ENCODE measurements around the gene NUDT16L1.
"Not testable (repeated sequence)": the region's sequence is repeated elsewhere in the genome, so short reads cannot be mapped to it uniquely, and the experiment has no call there.

The NUDT16L1 gene

GRCh38 chr16:4728676-4729075, 35.3 kb downstream of the NUDT16L1 start:
- Histone ChIP-seq H3K9me3 (ENCODE audit: control insufficient read depth, insufficient read depth, low read length) (no peaks in the 10 kb centered on the region), H3K36me3 (ENCODE audit: insufficient read depth, low read length) (peaks cover 18% of the 10 kb centered on the region), H3K9ac (ENCODE audit: low read depth, low read length) (no peak overlapping the region), H3K4me1 (ENCODE audit: insufficient read depth, low read length) (no peaks in the 10 kb centered on the region)

- Histone ChIP-seq H3K36me3 (ENCODE audit: insufficient read depth, low read length) (peaks cover 16% of the 10 kb centered on the region), H3K9me3 (ENCODE audit: control insufficient read depth, insufficient read depth, low read length) (no peaks in the 10 kb centered on the region), H3K4me1 (ENCODE audit: insufficient read depth, low read length) (no peaks in the 10 kb centered on the region), H3K9ac (ENCODE audit: low read depth, low read length) (no peak overlapping the region)
Observed at GRCh38 chr16:4729876-4730275, 36.5 kb downstream of the NUDT16L1 start.

GRCh38 chr16:4733211-4733742, 39.9 kb downstream of the NUDT16L1 start:
- no peaks in the 10 kb centered on the region for H3K4me1 ChIP-seq (ENCODE audit: insufficient read depth, low read length)
- peak overlapping the region; percentile 96 for H3K9ac ChIP-seq (ENCODE audit: low read depth, low read length)
- H3K9me3 ChIP-seq (ENCODE audit: control insufficient read depth, insufficient read depth, low read length) = no peaks in the 10 kb centered on the region
- peaks cover 9% of the 10 kb centered on the region for H3K36me3 ChIP-seq (ENCODE audit: insufficient read depth, low read length)

- Histone ChIP-seq H3K36me3 (ENCODE audit: insufficient read depth, low read length) (peaks cover 8% of the 10 kb centered on the region), H3K9me3 (ENCODE audit: control insufficient read depth, insufficient read depth, low read length) (no peaks in the 10 kb centered on the region), H3K4me1 (ENCODE audit: insufficient read depth, low read length) (no peaks in the 10 kb centered on the region), H3K9ac (ENCODE audit: low read depth, low read length) (peak overlapping the region; percentile 96)
Observed at GRCh38 chr16:4733747-4734062, 40.3 kb downstream of the NUDT16L1 start.

GRCh38 chr16:4734063-4734729, 40.8 kb downstream of the NUDT16L1 start, which contains the start of the genes ANKS3 and DNAAF8:
Gene ANKS3, minus strand, starts transcription at chr16:4734271. Its CDS starts 4,122 bp downstream, at chr16:4730149.
Gene DNAAF8, plus strand, starts transcription at chr16:4734537. Its CDS starts 1,978 bp downstream, at chr16:4736515.
- H3K9ac ChIP-seq (ENCODE audit: low read depth, low read length) = peak within 1 kb of the TSS; percentile 96
- H3K36me3 ChIP-seq (ENCODE audit: insufficient read depth, low read length) = 0 out of 2 replicates have a peak, but pooled peaks cover 4% of the 10 kb centered on the region
- H3K9me3 ChIP-seq (ENCODE audit: control insufficient read depth, insufficient read depth, low read length) = no peaks in the 10 kb centered on the region
- no peaks in the 10 kb centered on the region for H3K4me1 ChIP-seq (ENCODE audit: insufficient read depth, low read length)

GRCh38 chr16:4734730-4735535, 41.6 kb downstream of the NUDT16L1 start:
- peak overlapping the region; percentile 96 for H3K9ac ChIP-seq (ENCODE audit: low read depth, low read length)
- H3K4me1 ChIP-seq (ENCODE audit: insufficient read depth, low read length) = no peaks in the 10 kb centered on the region
- 0 out of 2 replicates have a peak, but pooled peaks cover 4% of the 10 kb centered on the region for H3K36me3 ChIP-seq (ENCODE audit: insufficient read depth, low read length)
- H3K9me3 ChIP-seq (ENCODE audit: control insufficient read depth, insufficient read depth, low read length) = no peaks in the 10 kb centered on the region

- Histone ChIP-seq H3K9me3 (ENCODE audit: control insufficient read depth, insufficient read depth, low read length) (no peaks in the 10 kb centered on the region), H3K9ac (ENCODE audit: low read depth, low read length) (no peak overlapping the region), H3K4me1 (ENCODE audit: insufficient read depth, low read length) (no peaks in the 10 kb centered on the region; the same call in 1 of the 2 replicates), H3K36me3 (ENCODE audit: insufficient read depth, low read length) (no peaks in the 10 kb centered on the region)
Observed at GRCh38 chr16:4736546-4736945, 43.2 kb downstream of the NUDT16L1 start.

- no peaks in the 10 kb centered on the region for H3K9me3 ChIP-seq (ENCODE audit: control insufficient read depth, insufficient read depth, low read length)
- H3K9ac ChIP-seq (ENCODE audit: low read depth, low read length) = no peak overlapping the region
- no peaks in the 10 kb centered on the region for H3K36me3 ChIP-seq (ENCODE audit: insufficient read depth, low read length)
- H3K4me1 ChIP-seq (ENCODE audit: insufficient read depth, low read length) = peaks cover 2% of the 10 kb centered on the region; the same call in 1 of the 2 replicates
Observed at GRCh38 chr16:4737545-4737944, 44.2 kb downstream of the NUDT16L1 start.

GRCh38 chr16:4738370-4738769, 45.0 kb downstream of the NUDT16L1 start:
- not testable (repeated sequence) for H3K9ac ChIP-seq (ENCODE audit: low read depth, low read length); H3K36me3 ChIP-seq (ENCODE audit: insufficient read depth, low read length); H3K9me3 ChIP-seq (ENCODE audit: control insufficient read depth, insufficient read depth, low read length); H3K4me1 ChIP-seq (ENCODE audit: insufficient read depth, low read length)

- peak overlapping the region; percentile 43 for H3K9ac ChIP-seq (ENCODE audit: low read depth, low read length)
- H3K4me1 ChIP-seq (ENCODE audit: insufficient read depth, low read length) = peaks cover 22% of the 10 kb centered on the region
- no peaks in the 10 kb centered on the region for H3K36me3 ChIP-seq (ENCODE audit: insufficient read depth, low read length)
- no peaks in the 10 kb centered on the region for H3K9me3 ChIP-seq (ENCODE audit: control insufficient read depth, insufficient read depth, low read length)
Observed at GRCh38 chr16:4743226-4743878, 50.0 kb downstream of the NUDT16L1 start.

GRCh38 chr16:4744555-4745273, 51.4 kb downstream of the NUDT16L1 start:
- H3K9me3 ChIP-seq (ENCODE audit: control insufficient read depth, insufficient read depth, low read length) = no peaks in the 10 kb centered on the region
- H3K9ac ChIP-seq (ENCODE audit: low read depth, low read length) = no peak overlapping the region
- H3K4me1 ChIP-seq (ENCODE audit: insufficient read depth, low read length) = peaks cover 22% of the 10 kb centered on the region

GRCh38 chr16:4745274-4745569, 51.9 kb downstream of the NUDT16L1 start:
- no peak overlapping the region for H3K9ac ChIP-seq (ENCODE audit: low read depth, low read length)
- peaks cover 22% of the 10 kb centered on the region for H3K4me1 ChIP-seq (ENCODE audit: insufficient read depth, low read length)
- no peaks in the 10 kb centered on the region for H3K9me3 ChIP-seq (ENCODE audit: control insufficient read depth, insufficient read depth, low read length)
- no peaks in the 10 kb centered on the region for H3K36me3 ChIP-seq (ENCODE audit: insufficient read depth, low read length)

More at GRCh38 chr16:4744555-4745273, 51.4 kb downstream of the NUDT16L1 start:
- H3K36me3 ChIP-seq (ENCODE audit: insufficient read depth, low read length) = no peaks in the 10 kb centered on the region

Data from ES-I3 (cell line).